ENCODE measurements around the gene COL23A1.
"Not testable (repeated sequence)": the region's sequence is repeated elsewhere in the genome, so short reads cannot be mapped to it uniquely, and the experiment has no call there.

The COL23A1 gene

DNA sequence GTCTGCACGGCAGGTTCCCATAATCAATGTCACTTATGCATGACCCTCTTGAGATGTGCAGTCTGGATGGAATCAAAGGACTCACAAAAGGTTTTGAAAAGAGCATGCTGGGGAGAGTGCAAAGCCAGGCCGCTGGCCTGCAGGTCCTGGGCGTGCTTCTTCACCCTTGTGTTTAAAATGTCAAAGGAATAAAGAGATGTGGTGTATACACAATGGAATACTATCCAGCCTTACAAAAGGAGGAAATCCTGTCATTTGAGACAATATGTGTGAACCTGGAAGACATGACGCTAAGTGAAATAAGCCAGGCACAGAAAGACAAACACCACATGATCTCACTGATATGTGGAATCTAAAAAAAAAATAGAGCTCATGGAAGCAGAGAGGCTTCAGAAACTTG is 220.1 kb downstream of the COL23A1 start:
- DNase-seq = no peak

DNA sequence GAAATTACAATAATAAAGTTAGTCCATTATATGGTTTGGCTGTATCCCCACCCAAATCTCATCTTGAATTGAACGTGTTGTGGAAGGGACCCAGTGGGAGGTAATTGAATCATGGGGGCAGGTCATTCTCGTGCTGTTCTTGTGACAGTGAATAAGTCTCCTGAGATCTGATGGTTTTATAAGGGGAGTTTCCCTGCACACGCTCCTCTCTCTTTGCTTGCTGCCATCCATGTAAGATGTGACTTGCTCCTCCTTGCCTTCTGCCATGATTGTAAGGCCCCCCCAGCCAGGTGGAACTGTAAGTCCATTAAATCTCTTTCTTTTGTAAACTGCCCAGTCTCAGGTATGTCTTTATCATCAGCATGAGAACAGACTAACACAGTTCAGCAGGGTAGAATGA is 220.7 kb downstream of the COL23A1 start:
- DNase-seq = not testable (repeated sequence)

DNA sequence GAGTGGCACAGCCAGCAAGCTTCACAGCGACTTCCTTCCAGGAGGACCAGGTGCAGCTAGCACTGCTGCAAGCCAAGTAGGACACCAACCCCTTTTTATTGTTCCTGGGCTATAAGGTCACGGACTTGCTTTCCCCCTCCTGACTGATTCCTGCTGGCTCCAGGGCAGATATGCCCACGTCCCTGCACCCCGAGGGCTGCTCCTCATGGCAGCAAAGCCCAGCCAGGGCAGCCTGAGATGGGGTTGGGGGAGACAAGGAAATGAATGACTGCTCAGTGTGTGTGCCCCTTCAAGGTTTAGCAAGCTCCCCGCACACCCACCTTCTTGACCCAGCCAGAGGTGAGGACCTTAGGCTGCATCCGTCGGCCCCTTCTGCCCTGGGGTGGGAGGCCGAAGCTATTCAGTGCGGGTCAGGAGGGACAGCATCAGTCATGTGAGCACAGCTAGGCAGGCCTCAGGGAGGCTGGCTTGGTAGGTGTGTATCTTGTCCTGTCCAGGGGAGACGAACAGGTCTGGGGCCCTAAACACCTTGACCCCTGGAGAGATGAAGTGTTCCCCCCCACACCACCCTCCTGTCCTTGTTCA is 221.4 kb downstream of the COL23A1 start:
- no peak for DNase-seq

DNA sequence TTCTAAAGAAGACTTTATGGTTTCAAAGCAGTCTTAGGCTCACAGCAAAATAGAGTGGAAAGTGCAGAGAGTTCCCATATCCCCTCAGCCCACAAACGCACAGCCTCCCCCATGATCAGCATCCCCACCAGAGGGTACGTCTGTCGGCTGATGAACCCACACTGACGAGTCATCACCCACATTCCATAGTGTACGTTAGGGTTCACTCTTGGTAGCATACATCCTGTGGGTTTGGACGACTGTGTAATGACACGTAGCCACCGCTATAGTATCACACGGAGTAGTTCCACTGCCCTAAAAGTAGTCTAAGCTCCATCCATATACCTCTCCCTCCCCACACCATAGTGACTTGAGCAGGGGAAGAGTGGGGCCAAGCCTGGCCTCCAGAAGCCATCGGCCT is 221.9 kb downstream of the COL23A1 start:
- no peak for DNase-seq

GRCh38 chr5:178367736-178368120 is 222.5 kb downstream of the COL23A1 start:
- DNase-seq = no peak

GRCh38 chr5:178366998-178367735 is 223.0 kb downstream of the COL23A1 start:
- DNase-seq = no peak

DNA sequence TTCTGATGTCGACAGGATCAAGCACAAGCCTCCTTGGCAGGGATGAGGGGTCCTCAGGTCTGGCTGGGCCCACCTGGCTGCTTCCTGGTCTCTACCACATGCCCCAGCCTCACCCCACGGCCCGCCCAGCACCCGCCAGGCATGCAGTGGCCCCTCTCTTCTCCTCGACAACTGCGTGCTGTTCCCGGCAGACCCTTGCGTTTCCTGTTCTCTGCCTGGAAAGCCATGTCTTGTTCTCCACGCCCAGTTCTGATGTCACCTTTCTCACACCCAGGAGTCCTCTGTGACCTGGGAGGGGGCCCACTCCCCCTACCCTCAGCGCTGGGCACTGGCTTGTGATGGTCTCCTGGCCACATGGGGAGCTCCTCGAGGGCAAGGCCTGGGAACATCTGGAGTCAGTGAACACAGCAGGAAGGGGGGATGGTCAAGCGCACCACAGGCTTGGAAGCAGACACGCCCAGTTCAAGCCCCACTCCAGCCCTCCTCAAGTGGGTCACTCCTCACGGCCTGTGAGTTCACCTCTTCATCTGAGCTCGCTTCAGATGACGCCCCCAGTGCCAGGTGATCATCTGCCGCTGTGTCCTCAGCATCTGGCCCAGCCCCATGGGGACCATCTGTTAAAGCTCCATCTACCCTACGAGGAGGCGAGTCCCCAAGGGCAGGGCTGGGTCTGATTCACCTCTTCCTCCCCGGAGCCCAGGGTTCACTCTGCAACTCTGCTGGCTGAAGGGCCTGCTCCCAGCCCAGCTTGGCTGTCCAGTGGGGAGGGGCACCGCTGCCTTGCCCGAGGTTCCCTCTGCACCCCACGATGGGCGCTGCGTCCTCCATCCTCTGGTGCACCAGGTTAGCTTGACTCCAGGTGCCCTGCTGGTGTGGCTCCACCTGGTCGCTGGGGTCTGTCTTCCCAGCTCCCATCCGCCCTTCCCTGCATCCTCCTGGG is 224.4 kb downstream of the COL23A1 start:
- DNase-seq = no peak

- no peak for DNase-seq
Measured at GRCh38 chr5:178364326-178364675, 225.9 kb downstream of the COL23A1 start.

GRCh38 chr5:178363501-178364325 is 226.5 kb downstream of the COL23A1 start:
- DNase-seq = no peak

- DNase-seq = no peak
Measured at GRCh38 chr5:178361657-178362445, 228.3 kb downstream of the COL23A1 start.

GRCh38 chr5:178360926-178361235 is 229.3 kb downstream of the COL23A1 start:
- no peak for DNase-seq

DNA sequence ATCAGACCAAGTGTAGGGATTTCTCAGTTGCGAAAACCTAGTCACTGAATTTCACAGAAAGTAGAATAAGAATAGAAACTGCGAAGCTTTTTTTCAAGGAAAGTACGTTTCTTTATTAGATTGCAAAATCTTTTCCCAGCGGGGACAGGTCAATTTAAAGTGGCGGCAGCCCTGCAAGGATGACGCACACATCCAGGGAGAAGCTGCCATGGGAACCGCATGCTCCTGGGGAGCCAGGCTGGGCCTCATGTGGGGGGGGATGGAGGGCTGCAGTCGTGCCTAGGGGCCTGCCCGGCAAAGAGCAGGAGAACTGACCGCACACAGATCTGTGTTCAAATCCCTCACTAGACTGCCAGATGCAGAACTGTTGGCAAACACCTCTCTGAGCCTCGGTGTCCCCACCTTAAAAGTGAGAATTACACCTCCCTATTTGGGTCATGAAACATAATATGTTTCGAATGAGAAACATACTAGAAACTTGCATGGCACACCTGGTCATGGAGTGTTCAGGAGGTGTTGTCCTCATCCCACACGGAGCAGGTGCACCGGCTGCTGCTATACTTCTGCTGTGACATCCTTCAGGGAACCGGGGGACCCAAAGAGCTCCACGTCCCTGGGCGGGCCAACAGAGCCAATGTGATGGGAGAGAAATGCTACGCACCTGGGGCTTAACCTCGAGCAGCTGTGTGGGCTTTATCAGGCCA is 229.8 kb downstream of the COL23A1 start:
- DNase-seq = no peak

GRCh38 chr5:178359738-178360137 is 230.5 kb downstream of the COL23A1 start:
- DNase-seq = no peak

GRCh38 chr5:178357678-178358077 is 232.5 kb downstream of the COL23A1 start:
- DNase-seq = no peak

DNA sequence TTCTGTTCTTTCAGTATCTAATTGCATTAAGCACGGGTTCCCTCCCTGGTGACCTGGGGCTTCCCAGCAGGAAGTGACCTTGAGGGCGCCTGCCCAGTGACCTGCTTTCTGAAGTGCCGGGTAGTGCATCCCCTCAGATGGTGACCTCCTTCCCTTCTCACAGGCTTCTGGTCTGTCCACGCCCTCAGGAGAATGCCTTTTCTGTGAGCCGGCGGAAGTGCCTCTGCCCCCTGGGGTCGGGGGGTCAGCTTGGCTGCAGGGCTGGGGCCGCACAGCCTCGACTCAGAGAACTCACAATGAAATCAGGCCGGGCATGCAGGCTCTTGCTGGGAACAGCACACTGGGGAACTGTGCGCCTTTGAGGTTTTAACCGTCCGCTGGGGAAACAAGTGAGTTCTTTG is 233.1 kb downstream of the COL23A1 start:
- DNase-seq = no peak

- DNase-seq = no peak
Measured at GRCh38 chr5:178356431-178356872, 233.7 kb downstream of the COL23A1 start.

DNA sequence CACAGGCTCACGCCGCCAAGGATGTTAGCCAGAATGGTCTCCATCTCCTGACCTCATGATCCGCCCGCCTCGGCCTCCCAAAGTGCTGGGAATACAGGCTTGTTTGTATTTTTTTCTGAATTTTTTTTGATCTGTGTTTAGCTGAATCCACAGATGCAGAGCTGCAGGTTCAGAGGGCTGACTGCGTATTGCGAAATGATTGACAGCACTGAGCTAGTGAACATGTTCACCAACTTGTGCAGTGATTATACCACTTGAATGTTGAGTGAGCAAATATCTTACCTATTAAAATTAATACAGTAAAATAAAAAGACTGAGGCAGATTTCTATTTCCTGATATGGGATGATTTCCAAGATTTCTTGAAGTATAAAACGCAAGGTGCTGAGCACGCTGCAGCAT is 234.5 kb downstream of the COL23A1 start:
- DNase-seq = no peak

DNA sequence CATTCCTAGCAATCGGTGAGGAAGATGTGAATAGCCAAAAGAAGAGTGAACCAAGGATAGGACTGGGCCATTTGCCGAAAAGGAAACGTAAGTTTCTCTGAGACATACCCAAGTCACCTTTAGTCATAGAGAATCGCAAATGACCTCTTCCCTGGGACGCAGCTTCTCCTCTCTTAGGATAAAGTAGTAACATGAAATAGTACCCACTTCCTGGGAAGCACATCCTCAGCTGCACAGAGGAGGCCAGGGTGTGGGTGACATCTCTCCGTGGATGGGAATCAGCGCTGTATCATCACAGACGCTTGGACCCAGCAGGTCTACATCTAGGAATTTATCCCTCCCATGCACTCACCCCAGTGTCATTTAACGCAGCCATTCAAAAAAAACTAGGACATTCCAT is 236.7 kb downstream of the COL23A1 start:
- DNase-seq = no peak

DNA sequence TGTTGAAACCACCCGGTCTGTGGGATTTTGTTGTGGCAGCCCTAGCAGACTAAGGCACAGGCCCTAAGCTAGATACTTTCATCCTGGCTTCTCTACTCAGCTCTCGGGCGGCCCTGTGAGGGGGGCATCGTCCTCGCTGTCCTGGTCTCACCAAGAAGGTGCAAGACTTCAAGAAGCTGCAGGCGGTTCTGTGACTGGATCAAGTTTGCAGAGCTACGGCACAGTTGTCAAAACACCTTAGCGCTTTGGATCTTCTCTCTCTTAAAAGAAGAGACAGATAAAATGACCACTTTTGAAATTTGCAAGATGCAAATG is 238.2 kb downstream of the COL23A1 start:
- no peak for DNase-seq

GRCh38 chr5:178351221-178352034 is 238.8 kb downstream of the COL23A1 start:
- no peak for DNase-seq

Measured in activated T-cell treated with anti-CD3 and anti-CD28 coated beads, Interleukin-2, amount 50 U/mL, for 48 hours (primary cell).